Parathyroid adenoma (tissue), 2 donors: ENCODE measurements around the gene PROK1.

ENCODE experiments used
- H2AFZ ChIP-seq: fragments of 300-600 bp; sonication (generic); one replicate; pipeline ENCODE4 v1.7.0; 2017; ENCODE audit warnings: antibody characterized with exemption, mild to moderate bottlenecking
- H3K27ac ChIP-seq: fragments of 300-600 bp; sonication (generic); one replicate; pipeline ENCODE4 v1.7.0; 2017
- H3K27me3 ChIP-seq: fragments of 300-600 bp; sonication (generic); one replicate; pipeline ENCODE4 v1.7.0; 2017; ENCODE audit warnings: low read length; ENCODE audit not compliant: control insufficient read depth, insufficient read depth
- H3K36me3 ChIP-seq: fragments of 300-600 bp; sonication (generic); one replicate; pipeline ENCODE4 v1.7.0; 2017; ENCODE audit warnings: low read length; ENCODE audit not compliant: control insufficient read depth, insufficient read depth
- H3K4me1 ChIP-seq: fragments of 300-600 bp; sonication (generic); one replicate; pipeline ENCODE4 v1.7.0; 2017; ENCODE audit warnings: control low read depth
- H3K4me2 ChIP-seq: fragments of 300-600 bp; sonication (generic); one replicate; pipeline ENCODE4 v1.7.0; 2017; ENCODE audit warnings: low read length
- H3K4me3 ChIP-seq: fragments of 300-600 bp; sonication (generic); one replicate; pipeline ENCODE4 v1.7.0; 2017; ENCODE audit warnings: low read depth, low read length
- H3K79me2 ChIP-seq: fragments of 300-600 bp; sonication (generic); one replicate; pipeline ENCODE4 v1.7.0; 2017; ENCODE audit warnings: control low read depth
- H3K9ac ChIP-seq: fragments of 300-600 bp; sonication (generic); one replicate; pipeline ENCODE4 v1.7.0; 2017; ENCODE audit warnings: mild to moderate bottlenecking
- H3K9me3 ChIP-seq: fragments of 300-600 bp; sonication (generic); one replicate; pipeline ENCODE4 v1.7.0; 2017; ENCODE audit warnings: low read length; ENCODE audit not compliant: control insufficient read depth
- TF ChIP-seq, protein P1 (sequence below): fragments of 300-600 bp; sonication (generic); IDR thresholded peaks from one replicate; pipeline ENCODE4 v1.7.0; 2017; ENCODE audit warnings: antibody characterized with exemption, mild to moderate bottlenecking
- donor health status: primary hyperparathyroidism.

The PROK1 gene

DNA sequence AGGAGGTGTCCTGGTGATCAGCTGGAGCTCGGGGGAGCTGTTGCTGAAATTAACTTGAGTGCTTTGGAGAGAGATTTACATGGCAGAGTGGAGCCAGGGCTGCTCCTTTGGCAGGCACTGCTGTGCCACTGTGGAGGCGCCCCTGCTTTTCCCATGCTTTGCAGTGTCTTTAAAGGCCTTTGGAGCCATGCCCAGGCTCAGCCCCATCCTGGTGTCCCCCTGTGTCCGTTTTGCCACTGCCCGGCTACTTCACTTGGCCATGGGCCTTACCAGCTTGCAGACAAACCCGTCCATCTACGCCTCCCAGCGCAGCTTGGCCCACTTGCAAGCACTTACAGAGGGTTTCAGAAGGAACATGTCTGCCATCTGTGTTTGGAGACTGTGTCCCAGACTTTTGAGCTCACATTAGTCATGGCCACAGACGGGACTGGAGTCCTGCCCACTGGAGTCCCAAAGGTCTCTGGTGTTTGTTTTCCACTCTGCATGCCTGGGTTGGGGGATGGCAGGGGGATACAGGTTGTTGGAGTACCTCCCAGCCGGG is 25.3 kb upstream of the PROK1 start:
- Histone ChIP-seq H3K4me1 (no peaks in the 10 kb centered on the region), H3K4me3 (no peak overlapping the region), H3K27me3 (no peaks in the 10 kb centered on the region), H3K9ac (no peak overlapping the region), H3K4me2 (no peak overlapping the region), H3K9me3 (no peaks in the 10 kb centered on the region), H3K36me3 (no peaks in the 10 kb centered on the region), H3K27ac (no peak overlapping the region), H2AFZ (no peak overlapping the region), H3K79me2 (no peaks in the 10 kb centered on the region)
- TF ChIP-seq, protein P1, sequence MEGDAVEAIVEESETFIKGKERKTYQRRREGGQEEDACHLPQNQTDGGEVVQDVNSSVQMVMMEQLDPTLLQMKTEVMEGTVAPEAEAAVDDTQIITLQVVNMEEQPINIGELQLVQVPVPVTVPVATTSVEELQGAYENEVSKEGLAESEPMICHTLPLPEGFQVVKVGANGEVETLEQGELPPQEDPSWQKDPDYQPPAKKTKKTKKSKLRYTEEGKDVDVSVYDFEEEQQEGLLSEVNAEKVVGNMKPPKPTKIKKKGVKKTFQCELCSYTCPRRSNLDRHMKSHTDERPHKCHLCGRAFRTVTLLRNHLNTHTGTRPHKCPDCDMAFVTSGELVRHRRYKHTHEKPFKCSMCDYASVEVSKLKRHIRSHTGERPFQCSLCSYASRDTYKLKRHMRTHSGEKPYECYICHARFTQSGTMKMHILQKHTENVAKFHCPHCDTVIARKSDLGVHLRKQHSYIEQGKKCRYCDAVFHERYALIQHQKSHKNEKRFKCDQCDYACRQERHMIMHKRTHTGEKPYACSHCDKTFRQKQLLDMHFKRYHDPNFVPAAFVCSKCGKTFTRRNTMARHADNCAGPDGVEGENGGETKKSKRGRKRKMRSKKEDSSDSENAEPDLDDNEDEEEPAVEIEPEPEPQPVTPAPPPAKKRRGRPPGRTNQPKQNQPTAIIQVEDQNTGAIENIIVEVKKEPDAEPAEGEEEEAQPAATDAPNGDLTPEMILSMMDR: no peak

DNA sequence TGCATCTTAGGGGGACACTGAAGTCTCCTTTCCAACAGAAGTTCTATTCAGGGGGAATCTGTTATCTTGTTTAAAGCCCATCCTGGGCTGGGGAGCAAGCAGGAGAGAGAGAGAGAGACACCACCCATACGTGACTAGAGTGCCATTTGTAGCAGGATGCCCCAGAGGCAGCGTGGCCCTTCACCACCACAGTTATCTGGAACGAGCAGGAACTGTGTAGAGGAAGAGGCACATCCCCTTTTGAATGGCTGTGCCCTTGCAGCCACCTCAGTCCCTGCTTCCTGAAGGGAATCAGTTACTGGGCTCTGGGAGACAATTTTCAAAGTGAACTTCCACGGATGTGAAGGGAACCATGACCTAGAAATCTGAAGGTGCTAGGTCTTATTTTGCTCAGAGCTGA is 24.1 kb upstream of the PROK1 start:
- H2AFZ ChIP-seq: no peak overlapping the region
- H3K9me3 ChIP-seq: no peaks in the 10 kb centered on the region
- TF ChIP-seq, protein P1: no peak
- no peaks in the 10 kb centered on the region for H3K36me3 ChIP-seq
- no peaks in the 10 kb centered on the region for H3K4me1 ChIP-seq
- H3K27ac ChIP-seq: no peak overlapping the region
- no peak overlapping the region for H3K4me2 ChIP-seq
- no peaks in the 10 kb centered on the region for H3K27me3 ChIP-seq
- H3K9ac ChIP-seq: no peak overlapping the region
- no peak overlapping the region for H3K4me3 ChIP-seq
- no peaks in the 10 kb centered on the region for H3K79me2 ChIP-seq

DNA sequence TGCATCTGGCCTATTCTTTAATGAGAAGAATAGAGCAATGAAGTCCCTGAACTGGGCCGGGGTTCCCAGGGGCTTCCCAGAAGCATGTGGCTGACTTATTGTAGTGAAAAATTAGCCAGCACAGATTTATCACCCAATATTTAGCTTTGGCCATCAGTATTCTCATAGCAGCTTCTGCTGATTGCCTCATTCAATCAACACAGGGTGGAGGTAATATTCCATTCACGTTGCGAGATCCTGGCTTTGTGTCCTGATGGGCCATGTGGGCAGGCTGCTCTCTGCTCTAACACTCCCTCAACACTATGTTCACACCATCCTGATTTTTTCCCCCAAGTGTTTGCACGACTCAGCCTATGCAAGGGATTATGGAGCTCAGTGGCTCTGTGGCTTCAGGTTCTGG is 22.0 kb upstream of the PROK1 start:
- Histone ChIP-seq H3K9ac (no peak overlapping the region), H3K4me1 (no peaks in the 10 kb centered on the region), H3K36me3 (no peaks in the 10 kb centered on the region), H3K27me3 (no peaks in the 10 kb centered on the region), H3K4me2 (no peak overlapping the region), H3K79me2 (no peaks in the 10 kb centered on the region), H3K9me3 (no peaks in the 10 kb centered on the region), H3K27ac (no peak overlapping the region), H2AFZ (no peak overlapping the region), H3K4me3 (no peak overlapping the region)
- TF ChIP-seq, protein P1: no peak

DNA sequence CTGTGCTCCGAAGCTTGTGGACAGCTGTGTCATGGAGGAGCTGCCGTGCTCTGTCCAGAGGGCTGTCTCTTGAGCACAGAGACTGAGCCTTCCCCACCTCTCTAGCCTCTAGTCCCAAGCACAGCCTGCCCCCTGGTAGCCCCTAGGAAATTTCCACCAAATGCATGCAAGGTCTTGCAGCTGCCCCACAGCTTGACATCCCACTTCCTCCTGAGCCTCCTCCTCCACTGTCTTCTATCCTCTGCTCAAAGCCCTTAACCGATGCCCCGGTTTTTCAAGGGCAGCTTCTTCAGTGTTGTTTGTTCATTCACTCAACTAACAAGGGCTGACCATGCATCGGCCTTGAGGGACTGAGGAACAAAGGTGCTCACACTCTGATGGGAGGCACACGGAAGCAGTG is 20.6 kb upstream of the PROK1 start:
- Histone ChIP-seq H3K36me3 (no peaks in the 10 kb centered on the region), H2AFZ (no peak overlapping the region), H3K9ac (no peak overlapping the region), H3K9me3 (no peaks in the 10 kb centered on the region), H3K4me3 (no peak overlapping the region), H3K4me2 (no peak overlapping the region), H3K27me3 (no peaks in the 10 kb centered on the region), H3K79me2 (no peaks in the 10 kb centered on the region), H3K27ac (no peak overlapping the region), H3K4me1 (no peaks in the 10 kb centered on the region)
- TF ChIP-seq, protein P1: no peak

DNA sequence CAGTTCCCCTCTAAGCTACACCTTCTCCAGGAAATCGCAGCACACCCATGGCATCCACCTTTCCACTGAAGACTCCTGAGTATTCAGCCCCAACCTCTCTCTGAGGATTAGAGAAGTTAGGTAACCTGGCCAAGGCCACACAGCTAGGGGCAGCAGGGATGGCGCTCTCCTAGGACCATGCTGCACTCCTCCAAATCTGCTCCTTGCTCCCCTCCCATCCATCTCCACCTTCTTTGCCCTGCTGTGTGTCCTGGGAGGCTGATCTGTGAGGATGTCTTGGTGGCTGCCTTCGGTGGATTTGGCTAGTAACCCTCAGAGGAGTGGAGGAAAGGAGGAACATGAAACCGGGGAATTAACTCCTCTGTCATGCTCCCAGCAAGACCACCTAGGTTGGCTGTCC is 20.0 kb upstream of the PROK1 start:
- Histone ChIP-seq H3K9ac (no peak overlapping the region), H3K79me2 (no peaks in the 10 kb centered on the region), H3K4me1 (no peaks in the 10 kb centered on the region), H2AFZ (no peak overlapping the region), H3K4me3 (no peak overlapping the region), H3K27me3 (no peaks in the 10 kb centered on the region), H3K4me2 (no peak overlapping the region), H3K36me3 (no peaks in the 10 kb centered on the region), H3K27ac (no peak overlapping the region), H3K9me3 (no peaks in the 10 kb centered on the region)
- TF ChIP-seq, protein P1: no peak
